Tibial nerve (tissue), 4 donors: ENCODE results near the gene PPOX. TPM values are rescaled to one million over a fixed set of nuclear protein-coding genes. Genes with fewer than 3 reads are reported as not detected.

ENCODE experiments used
- DNase-seq, 2 donors: peaks; one replicate each; pipeline ENCODE4 v3.0.0-alpha.2; 2019; ENCODE audit warnings: low spot score in 2 of 2
- H3K27ac ChIP-seq, 4 donors: fragments of 200-600 bp; sonication (generic) in 3 of 4; one replicate each; pipeline ENCODE4 v1.5.1; 2017 to 2019; ENCODE audit warnings: mild to moderate bottlenecking in 1 of 4
- H3K27me3 ChIP-seq, 2 donors: fragments of 200-600 bp; sonication (generic) in 1 of 2; one replicate each; pipeline versions ENCODE4 v1.5.1 to v1.6.0; 2017 to 2019
- H3K36me3 ChIP-seq, 3 donors: fragments of 200-600 bp; sonication (generic); one replicate each; pipeline ENCODE4 v1.5.1; 2018 to 2019
- H3K4me1 ChIP-seq, 4 donors: fragments of 200-600 bp; sonication (generic) in 3 of 4; one replicate each; pipeline ENCODE4 v1.5.1; 2017 to 2019
- H3K4me3 ChIP-seq, 4 donors: fragments of 200-600 bp; sonication (generic) in 3 of 4; one replicate each; pipeline ENCODE4 v1.5.1; 2017 to 2019; ENCODE audit warnings: mild to moderate bottlenecking in 1 of 4, moderate library complexity in 1 of 4
- H3K9me3 ChIP-seq, 4 donors: fragments of 200-600 bp; sonication (generic) in 3 of 4; one replicate each; pipeline ENCODE4 v1.5.1; 2017 to 2019
- CTCF ChIP-seq, 5 experiments: fragments of 200-600 bp in 3 of 5; fragments of 450-650 bp in 2 of 5; sonication (generic) in 3 of 5; IDR thresholded peaks; one replicate each; pipeline ENCODE4 v1.5.1; 2016 to 2019; ENCODE audit warnings: antibody characterized with exemption in 5 of 5, mild to moderate bottlenecking in 3 of 5, moderate library complexity in 2 of 5
- EP300 ChIP-seq, 2 donors: sonication (generic); formaldehyde crosslinking; IDR thresholded peaks; one replicate each; pipeline ENCODE4 v1.6.1; 2017; ENCODE audit warnings: antibody characterized with exemption in 2 of 2, mild to moderate bottlenecking in 1 of 2
- POLR2A ChIP-seq, 2 donors: fragments of 450-650 bp; IDR thresholded peaks; one replicate each; pipeline ENCODE4 v1.6.1; 2017; ENCODE audit warnings: antibody characterized with exemption in 2 of 2, mild to moderate bottlenecking in 2 of 2, moderate library complexity in 2 of 2
- WGBS, 2 donors: methylation state at CpG; one replicate each; pipeline ENCODE4 v1.1.5; 2018; 5-methylcytosine and 5-hydroxymethylcytosine counted together
- total RNA-seq, 4 donors: library from RNA; depleted of rRNA; stranded (reverse); fragments of >200 nt; gene quantifications; one replicate each; pipeline ENCODE4 v1.1.0, GENCODE V29; 2016

PPOX gene
- total RNA-seq, 4 donors from 2014 or later, result 25.6 to 39.3 (median 26.5) TPM

- no peaks in the 10 kb centered on the region for H3K27me3 ChIP-seq
- TF ChIP-seq EP300 (IDR thresholded peaks at IDR 0.05) (no peak), CTCF (IDR thresholded peaks at IDR 0.05) (no peak), POLR2A (IDR thresholded peaks at IDR 0.05) (no peak)
- H3K4me1 ChIP-seq, result peaks cover 0 to 33% (median 21%) of the 10 kb centered on the region in 4 donors
- no peaks in the 10 kb centered on the region for H3K9me3 ChIP-seq
- H3K4me3 ChIP-seq, result no peak overlapping the region
- H3K36me3 ChIP-seq, result peaks cover 0 to 70% (median 0%) of the 10 kb centered on the region in 3 donors
- no peak for DNase-seq
- WGBS, 2 donors, result 64 to 75% methylated on average over 4 of the region's 4 CpGs
- no peak overlapping the region for H3K27ac ChIP-seq
These were observed 44.4 kb upstream of the PPOX start for GRCh38 chr1:161121834-161122233.

GRCh38 chr1:161122967-161123366, 43.3 kb upstream of the PPOX start:
- no peak overlapping the region for H3K27ac ChIP-seq
- peaks cover 0 to 82% (median 0%) of the 10 kb centered on the region in 3 donors for H3K36me3 ChIP-seq
- H3K4me3 ChIP-seq, result no peak overlapping the region
- WGBS, 2 donors, result 84 to 86% methylated on average over 6 of the region's 6 CpGs
- no peaks in the 10 kb centered on the region for H3K9me3 ChIP-seq
- H3K4me1 ChIP-seq, result peaks cover 0 to 41% (median 23%) of the 10 kb centered on the region in 4 donors
- DNase-seq, result no peak
- H3K27me3 ChIP-seq, result no peaks in the 10 kb centered on the region
- TF ChIP-seq EP300 (IDR thresholded peaks at IDR 0.05) (no peak), CTCF (IDR thresholded peaks at IDR 0.05) (no peak), POLR2A (IDR thresholded peaks at IDR 0.05) (no peak)

- WGBS, 2 donors, result 76 to 90% methylated on average over 2 of the region's 2 CpGs
- peaks cover 0 to 72% (median 13%) of the 10 kb centered on the region in 3 donors for H3K36me3 ChIP-seq
- no peaks in the 10 kb centered on the region for H3K27me3 ChIP-seq
- no peak overlapping the region for H3K4me3 ChIP-seq
- H3K27ac ChIP-seq, result peak overlapping the region in 1 of 4 donors; percentile 29
- H3K4me1 ChIP-seq, result peaks cover 0 to 51% (median 21%) of the 10 kb centered on the region in 4 donors
- DNase-seq, result no peak
- H3K9me3 ChIP-seq, result no peaks in the 10 kb centered on the region
- TF ChIP-seq CTCF (IDR thresholded peaks at IDR 0.05), result no peak
- no peak for TF ChIP-seq EP300 (IDR thresholded peaks at IDR 0.05)
- TF ChIP-seq POLR2A (IDR thresholded peaks at IDR 0.05), result no peak
These were observed 38.6 kb upstream of the PPOX start for GRCh38 chr1:161127649-161128048.

GRCh38 chr1:161128591-161129420, 37.4 kb upstream of the PPOX start:
- TF ChIP-seq EP300 (IDR thresholded peaks at IDR 0.05) (no peak), CTCF (IDR thresholded peaks at IDR 0.05) (no peak), POLR2A (IDR thresholded peaks at IDR 0.05) (no peak)
- H3K9me3 ChIP-seq, result no peaks in the 10 kb centered on the region
- no peak overlapping the region for H3K4me3 ChIP-seq
- H3K27ac ChIP-seq, result no peak overlapping the region
- H3K36me3 ChIP-seq, result peaks cover 0 to 61% (median 13%) of the 10 kb centered on the region in 3 donors
- peaks cover 0 to 57% (median 26%) of the 10 kb centered on the region in 4 donors for H3K4me1 ChIP-seq
- H3K27me3 ChIP-seq, result no peaks in the 10 kb centered on the region
- 96 to 97% methylated on average over 4 of the region's 4 CpGs for WGBS, 2 donors
- no peak for DNase-seq

GRCh38 chr1:161130266-161130665, 36.0 kb upstream of the PPOX start:
- Histone ChIP-seq H3K27ac (peak overlapping the region in 1 of 4 donors; percentile 98), H3K4me1 (peaks cover 0 to 68% (median 30%) of the 10 kb centered on the region in 4 donors)

More at GRCh38 chr1:161130266-161130665, 36.0 kb upstream of the PPOX start:
- no peak for TF ChIP-seq EP300 (IDR thresholded peaks at IDR 0.05)
- no peak for TF ChIP-seq POLR2A (IDR thresholded peaks at IDR 0.05)
- TF ChIP-seq CTCF (IDR thresholded peaks at IDR 0.05), result no peak
- WGBS, 2 donors, result 33 to 41% methylated on average over 1 of the region's 1 CpG
- no peak for DNase-seq
- Histone ChIP-seq H3K4me3 (no peak overlapping the region), H3K9me3 (no peaks in the 10 kb centered on the region), H3K27me3 (no peaks in the 10 kb centered on the region), H3K36me3 (peaks cover 0 to 46% (median 13%) of the 10 kb centered on the region in 3 donors)
